Measurements from ENCODE around the gene P2RX4.

P2RX4 gene

GRCh38 chr12:121214166-121214777, 4.3 kb downstream of the P2RX4 start:
- no peaks in the 10 kb centered on the region for H3K36me3 ChIP-seq (ENCODE audit: low read length)
- TF ChIP-seq EZH2phosphoT487 (conservative IDR thresholded peaks at IDR 0.05; ENCODE audit: low read length) (no peak), CTCF (IDR thresholded peaks at IDR 0.05; ENCODE audit: insufficient read depth, low read length, poor library complexity, severe bottlenecking) (no peak)
- H4K20me1 ChIP-seq (ENCODE audit: low read depth, low read length) = no peaks in the 10 kb centered on the region
- H3K9me3 ChIP-seq (ENCODE audit: insufficient read depth, low read length) = no peaks in the 10 kb centered on the region
- no peak overlapping the region for H3K4me3 ChIP-seq (ENCODE audit: insufficient read depth, low read length, poor library complexity, severe bottlenecking)
- no peak overlapping the region for H3K4me2 ChIP-seq (ENCODE audit: low read depth, low read length, poor library complexity, severe bottlenecking)
- H3K9ac ChIP-seq (ENCODE audit: low read length) = no peak overlapping the region
- 0 out of 2 replicates have a peak, but pooled peaks cover 2% of the 10 kb centered on the region for H3F3A ChIP-seq (ENCODE audit: insufficient read depth)
- H3K79me2 ChIP-seq (ENCODE audit: insufficient read depth, low read length) = no peaks in the 10 kb centered on the region
- no peak overlapping the region for H2AFZ ChIP-seq (ENCODE audit: low read depth, low read length, severe bottlenecking)
- no peaks in the 10 kb centered on the region for H3K9me2 ChIP-seq (replicated peaks; ENCODE audit: insufficient read depth, low read length)
- no peak overlapping the region for H3K27ac ChIP-seq (ENCODE audit: low read depth, low read length)
- no peaks in the 10 kb centered on the region for H3K27me3 ChIP-seq (ENCODE audit: low read length)

GRCh38 chr12:121214855-121215745, 5.2 kb downstream of the P2RX4 start:
- Histone ChIP-seq H4K20me1 (ENCODE audit: low read depth, low read length) (no peaks in the 10 kb centered on the region), H3K36me3 (ENCODE audit: low read length) (no peaks in the 10 kb centered on the region), H3K4me3 (ENCODE audit: insufficient read depth, low read length, poor library complexity, severe bottlenecking) (no peak overlapping the region), H3K9me2 (replicated peaks; ENCODE audit: insufficient read depth, low read length) (no peaks in the 10 kb centered on the region), H3K9ac (ENCODE audit: low read length) (no peak overlapping the region), H3K27me3 (ENCODE audit: low read length) (no peaks in the 10 kb centered on the region), H3K4me2 (ENCODE audit: low read depth, low read length, poor library complexity, severe bottlenecking) (no peak overlapping the region), H3F3A (ENCODE audit: insufficient read depth) (0 out of 2 replicates have a peak, but pooled peaks cover 2% of the 10 kb centered on the region), H3K79me2 (ENCODE audit: insufficient read depth, low read length) (no peaks in the 10 kb centered on the region), H2AFZ (ENCODE audit: low read depth, low read length, severe bottlenecking) (no peak overlapping the region), H3K9me3 (ENCODE audit: insufficient read depth, low read length) (no peaks in the 10 kb centered on the region), H3K27ac (ENCODE audit: low read depth, low read length) (no peak overlapping the region)
- TF ChIP-seq EZH2phosphoT487 (conservative IDR thresholded peaks at IDR 0.05; ENCODE audit: low read length) (no peak), CTCF (IDR thresholded peaks at IDR 0.05; ENCODE audit: insufficient read depth, low read length, poor library complexity, severe bottlenecking) (no peak)

- no peak overlapping the region for H3K9ac ChIP-seq (ENCODE audit: low read length)
- H3K4me3 ChIP-seq (ENCODE audit: insufficient read depth, low read length, poor library complexity, severe bottlenecking) = no peak overlapping the region
- no peaks in the 10 kb centered on the region for H3K9me3 ChIP-seq (ENCODE audit: insufficient read depth, low read length)
- H3K79me2 ChIP-seq (ENCODE audit: insufficient read depth, low read length) = no peaks in the 10 kb centered on the region
- H4K20me1 ChIP-seq (ENCODE audit: low read depth, low read length) = no peaks in the 10 kb centered on the region
- no peaks in the 10 kb centered on the region for H3K27me3 ChIP-seq (ENCODE audit: low read length)
- no peak overlapping the region for H3K27ac ChIP-seq (ENCODE audit: low read depth, low read length)
- 0 out of 2 replicates have a peak, but pooled peaks cover 2% of the 10 kb centered on the region for H3F3A ChIP-seq (ENCODE audit: insufficient read depth)
- H3K9me2 ChIP-seq (replicated peaks; ENCODE audit: insufficient read depth, low read length) = no peaks in the 10 kb centered on the region
- TF ChIP-seq EZH2phosphoT487 (conservative IDR thresholded peaks at IDR 0.05; ENCODE audit: low read length) (no peak), CTCF (IDR thresholded peaks at IDR 0.05; ENCODE audit: insufficient read depth, low read length, poor library complexity, severe bottlenecking) (no peak)
- H3K36me3 ChIP-seq (ENCODE audit: low read length) = no peaks in the 10 kb centered on the region
- no peak overlapping the region for H2AFZ ChIP-seq (ENCODE audit: low read depth, low read length, severe bottlenecking)
- H3K4me2 ChIP-seq (ENCODE audit: low read depth, low read length, poor library complexity, severe bottlenecking) = no peak overlapping the region
These were observed 6.2 kb downstream of the P2RX4 start for GRCh38 chr12:121216102-121216501.
